NCI-H82 treated with DMSO at 0.1 percent for 48 hours (cell line): Measurements from ENCODE around the gene ZNF497.
A peak's percentile ranks its signal among the peaks of the same experiment; 100 is the strongest.
"Not testable (repeated sequence)": the region's sequence is repeated elsewhere in the genome, so short reads cannot be mapped to it uniquely, and the experiment has no call there.

Source experiments
- DNase-seq: peaks from one replicate; lab custom pipeline; 2025; ENCODE audit not compliant: unreplicated experiment; lab: John Stamatoyannopoulos, UW

Gene ZNF497

GRCh38 chr19:58394821-58395219 lies 32.3 kb upstream of the ZNF497 start:
- DNase-seq = no peak

DNA sequence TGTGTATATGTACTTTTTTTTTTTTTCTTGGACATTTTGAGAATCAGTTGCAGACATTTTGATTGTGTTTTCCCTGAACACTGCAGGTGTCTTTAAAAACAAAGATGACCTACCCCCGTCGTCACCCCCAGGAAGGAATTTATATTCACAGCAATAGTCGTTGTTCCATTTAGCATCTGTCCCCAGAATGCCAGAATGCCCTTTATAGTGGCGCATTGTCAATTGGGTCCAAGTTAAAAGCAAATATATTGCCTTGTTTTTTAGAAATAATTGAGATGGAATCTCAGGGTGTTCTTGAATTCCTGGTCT lies 31.1 kb upstream of the ZNF497 start:
- DNase-seq = no peak

DNA sequence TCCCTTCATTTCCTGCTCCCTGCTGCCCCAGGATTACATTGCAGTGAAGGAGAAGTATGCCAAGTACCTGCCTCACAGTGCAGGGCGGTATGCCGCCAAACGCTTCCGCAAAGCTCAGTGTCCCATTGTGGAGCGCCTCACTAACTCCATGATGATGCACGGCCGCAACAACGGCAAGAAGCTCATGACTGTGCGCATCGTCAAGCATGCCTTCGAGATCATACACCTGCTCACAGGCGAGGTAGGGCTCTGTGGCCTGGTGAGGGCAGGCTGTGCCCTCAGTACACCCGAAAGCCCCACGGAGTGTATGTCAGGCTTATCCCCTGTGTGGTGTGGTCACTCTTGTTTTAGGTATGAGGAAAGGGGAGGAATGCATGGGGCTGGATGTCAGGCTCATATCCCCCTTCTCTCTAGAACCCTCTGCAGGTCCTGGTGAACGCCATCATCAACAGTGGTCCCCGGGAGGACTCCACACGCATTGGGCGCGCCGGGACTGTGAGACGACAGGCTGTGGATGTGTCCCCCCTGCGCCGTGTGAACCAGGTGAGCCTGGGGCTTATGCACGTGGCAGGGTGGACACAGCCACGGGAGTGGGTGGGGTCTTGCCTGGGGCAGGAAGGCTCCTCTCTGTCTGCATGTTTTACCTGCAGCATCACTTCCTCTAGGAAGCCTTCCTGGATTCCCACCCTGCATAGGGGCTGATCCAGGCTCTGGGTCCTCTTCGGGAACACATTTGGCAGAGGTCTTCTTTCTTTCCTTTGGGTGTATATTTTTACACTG lies 30.6 kb upstream of the ZNF497 start:
- DNase-seq = no peak

DNA sequence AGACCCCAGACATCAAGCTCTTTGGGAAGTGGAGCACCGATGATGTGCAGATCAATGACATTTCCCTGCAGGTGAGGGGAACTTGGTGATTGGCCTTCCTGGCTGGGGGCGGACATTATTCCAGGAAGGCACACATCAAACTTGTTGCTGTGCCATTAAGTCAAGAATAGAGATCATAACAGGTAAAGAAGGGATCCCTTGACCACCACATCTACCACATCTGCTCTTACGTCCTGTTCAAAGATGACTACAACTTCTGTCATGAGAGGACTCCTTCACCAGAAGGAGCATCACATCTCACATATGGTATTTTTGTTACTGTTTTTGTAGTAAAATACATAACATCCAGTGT lies 25.6 kb upstream of the ZNF497 start:
- no peak for DNase-seq

DNA sequence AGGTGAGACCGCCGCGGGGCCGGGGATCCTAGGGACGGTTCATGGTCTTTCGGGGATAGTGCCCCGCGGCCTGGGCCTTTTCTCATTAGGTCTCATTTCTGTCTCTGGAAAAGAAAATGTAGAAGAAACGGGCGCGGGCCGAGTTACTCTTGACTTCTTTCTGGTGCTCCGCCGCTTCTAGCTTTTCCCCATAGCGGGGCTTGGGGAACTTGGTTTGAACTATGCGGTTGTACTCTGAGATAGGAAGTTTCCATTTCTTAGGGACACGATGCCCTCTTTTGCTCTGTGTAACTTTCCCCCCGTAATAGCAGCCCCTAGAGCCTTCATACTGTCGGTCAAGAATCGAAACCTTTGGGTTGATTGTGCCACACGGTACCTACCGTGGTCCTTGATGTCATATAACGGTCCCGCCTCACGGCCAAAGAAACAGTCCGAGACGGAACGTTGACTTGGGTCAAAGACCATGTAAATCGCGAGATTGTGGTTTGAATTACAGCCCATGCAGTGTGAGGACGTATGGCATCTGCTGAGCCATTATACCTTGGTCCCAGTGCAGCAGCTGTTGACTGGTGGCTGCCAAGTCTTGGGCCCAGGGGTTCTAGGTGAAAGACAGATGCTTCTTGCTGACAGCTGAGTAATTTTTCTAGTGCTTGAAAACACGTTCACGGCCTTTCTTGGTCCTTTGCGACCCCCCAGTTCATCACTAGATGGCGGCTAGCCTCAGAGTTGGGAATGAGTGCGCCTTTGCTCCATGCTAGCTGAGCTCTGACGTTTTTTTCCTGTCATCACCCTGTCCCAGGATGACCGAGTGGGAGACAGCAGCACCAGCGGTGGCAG lies 25.0 kb upstream of the ZNF497 start:
- no peak for DNase-seq

DNA sequence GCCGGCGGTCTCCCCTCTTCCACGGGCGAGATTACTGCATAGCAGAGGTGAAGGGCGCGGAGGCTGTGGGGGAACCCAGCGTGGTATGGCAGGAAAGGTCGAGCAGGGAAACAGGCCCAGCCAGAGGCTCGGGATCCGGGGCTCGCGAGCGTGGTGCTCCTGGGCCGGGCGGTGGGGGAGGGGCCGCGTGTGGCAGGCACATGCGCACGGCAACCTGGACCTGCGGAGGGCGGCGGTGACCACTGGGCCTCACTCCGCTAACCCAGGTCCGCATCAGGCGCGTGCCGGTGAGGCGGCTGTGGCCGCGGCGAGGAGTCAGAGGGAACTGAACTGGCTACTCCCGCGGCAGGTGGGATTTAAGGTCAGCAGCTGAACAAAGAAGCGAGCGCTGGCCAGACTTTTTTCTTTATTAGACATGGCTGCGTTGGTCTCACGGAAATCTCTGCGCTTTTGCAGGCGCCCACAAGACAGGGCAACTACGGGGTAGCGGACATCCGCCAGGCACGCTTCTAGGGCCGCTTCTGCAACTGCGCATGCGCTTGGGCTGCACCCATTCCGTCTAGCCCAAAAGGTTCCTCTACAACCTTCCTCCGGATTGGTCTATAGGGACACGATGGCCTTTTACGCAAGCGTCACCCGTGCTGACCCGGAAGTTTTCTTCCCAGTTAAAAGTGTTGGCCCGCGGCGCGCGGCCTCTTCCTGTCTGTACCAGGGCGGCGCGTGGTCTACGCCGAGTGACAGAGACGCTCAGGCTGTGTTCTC lies 24.2 kb upstream of the ZNF497 start, which contains the start of gene RPS5:
Gene RPS5, plus strand, starts transcription at position 694 of the 762 bp plus-strand sequence. CDS start 869 bp downstream, outside the sequence.
- peak; percentile 97 for DNase-seq

GRCh38 chr19:58385891-58386575 lies 23.5 kb upstream of the ZNF497 start:
- DNase-seq = no peak

- DNase-seq = no peak
Observed at GRCh38 chr19:58385313-58385890, 22.9 kb upstream of the ZNF497 start.

DNA sequence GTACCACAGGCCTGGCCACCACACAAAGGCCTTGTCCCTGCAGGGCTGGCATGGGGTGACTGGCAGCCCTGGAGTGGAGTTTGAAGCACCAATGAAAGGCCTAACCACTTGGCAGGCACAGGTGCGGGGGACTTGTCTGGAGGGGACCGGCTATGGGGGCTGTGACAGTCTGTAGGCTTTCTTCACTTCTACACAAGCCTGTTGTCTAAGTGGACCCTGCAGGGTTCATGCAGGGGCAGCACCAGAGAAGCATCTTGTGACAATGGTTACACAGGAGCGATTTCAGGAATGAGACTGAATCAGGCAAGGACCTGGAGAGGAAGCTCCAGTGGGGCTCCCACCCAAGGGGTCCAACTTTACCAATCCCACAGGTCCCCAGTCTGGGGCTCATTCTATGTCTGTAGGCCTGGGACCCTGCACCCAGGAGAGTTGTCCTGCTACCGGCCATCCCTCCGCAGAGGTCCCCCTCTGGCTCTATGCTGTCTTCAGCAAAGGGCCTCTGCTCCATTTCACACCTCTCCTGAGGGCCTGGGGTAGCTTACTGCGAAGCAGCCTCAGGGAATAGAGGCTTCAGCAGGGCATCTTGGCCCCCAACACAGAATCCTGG lies 20.5 kb upstream of the ZNF497 start:
- no peak for DNase-seq

- DNase-seq = no peak
Observed at GRCh38 chr19:58381460-58382212, 19.1 kb upstream of the ZNF497 start.

GRCh38 chr19:58380662-58381459 lies 18.3 kb upstream of the ZNF497 start, which contains the start of gene ZNF837:
Gene ZNF837, minus strand, starts transcription at chr19:58381030. Its CDS starts 11,698 bp downstream, at chr19:58369332.
- DNase-seq = peak; percentile 99

- no peak for DNase-seq
Observed at GRCh38 chr19:58380037-58380661, 17.6 kb upstream of the ZNF497 start.

- no peak for DNase-seq
Observed at GRCh38 chr19:58379246-58379645, 16.7 kb upstream of the ZNF497 start.

DNA sequence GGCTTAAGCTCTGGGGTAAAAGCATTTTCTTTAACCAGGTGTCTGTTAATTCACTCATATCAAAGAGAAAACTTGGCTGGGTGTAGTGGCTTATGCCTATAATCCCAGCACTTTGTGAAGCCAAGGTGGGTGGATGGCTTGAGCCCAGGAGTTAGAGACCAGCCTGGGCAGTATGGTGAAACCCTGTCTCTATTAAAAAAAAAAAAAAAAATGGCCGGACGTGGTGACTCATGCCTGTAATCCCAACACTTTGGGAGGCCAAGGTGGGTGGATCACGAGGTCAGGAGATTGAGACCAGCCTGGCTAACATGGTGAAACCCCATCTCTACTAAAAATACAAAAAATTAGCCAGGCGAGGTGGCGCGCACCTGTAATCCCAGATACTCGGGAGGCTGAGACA lies 14.2 kb upstream of the ZNF497 start:
- not testable (repeated sequence) for DNase-seq

GRCh38 chr19:58374200-58374599 lies 11.6 kb upstream of the ZNF497 start:
- DNase-seq = no peak

GRCh38 chr19:58372311-58373133 lies 10.0 kb upstream of the ZNF497 start:
- no peak for DNase-seq
